Kidney capillary endothelial cell (primary cell): ENCODE measurements around the gene SH2D3A.
"Not testable (repeated sequence)": the region's sequence is repeated elsewhere in the genome, so short reads cannot be mapped to it uniquely, and the experiment has no call there.

ENCODE experiments used
- DNase-seq: peaks from one replicate; pipeline ENCODE4 v3.0.0-alpha.2; 2018; ENCODE audit warnings: low spot score

SH2D3A gene

DNA sequence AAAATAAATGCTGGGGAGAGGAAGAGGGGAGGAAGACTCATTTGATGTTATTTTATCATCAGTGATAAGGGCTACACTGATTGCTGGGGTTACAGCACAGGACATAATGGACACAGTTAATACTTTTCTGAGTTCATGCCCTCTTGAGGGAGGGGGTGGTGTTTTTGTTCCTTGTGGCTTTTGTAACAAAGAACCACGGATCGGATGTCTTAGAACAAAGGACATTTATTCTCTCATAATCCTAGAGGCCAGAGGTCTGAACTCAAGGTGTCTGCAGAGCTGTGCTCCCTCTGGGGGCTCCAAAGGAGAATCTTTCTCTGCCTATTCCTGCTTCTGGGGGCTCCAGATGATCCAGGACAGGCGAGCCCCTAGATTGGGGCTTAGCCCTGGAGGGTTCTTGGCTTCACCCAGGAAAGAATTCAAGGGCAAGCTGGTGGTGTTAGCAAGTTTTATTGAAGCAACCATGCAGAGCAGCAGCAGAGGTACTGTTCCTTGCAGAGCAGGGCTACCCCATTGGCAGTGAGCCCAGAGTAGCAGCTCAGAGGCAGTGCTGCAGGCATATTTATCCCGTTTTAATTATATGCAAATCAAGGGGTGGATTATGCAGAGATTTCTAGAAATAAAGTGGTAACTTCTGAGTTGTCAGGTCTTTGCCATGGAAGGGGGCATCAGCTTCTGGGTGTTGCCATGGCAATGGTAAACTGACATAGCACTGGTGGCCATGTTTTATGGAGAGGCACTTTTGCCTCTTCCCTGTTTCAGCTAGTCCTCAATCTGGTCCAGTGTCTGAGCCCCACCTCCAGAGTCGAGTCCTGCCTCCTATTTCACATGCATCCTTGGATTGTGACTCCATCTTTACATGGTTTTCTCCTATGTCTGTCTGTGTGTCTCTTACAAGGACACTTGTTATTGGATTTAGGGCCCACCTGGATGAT lies 23.2 kb upstream of the SH2D3A start:
- no peak for DNase-seq

GRCh38 chr19:6788896-6789295 lies 21.7 kb upstream of the SH2D3A start:
- DNase-seq, result no peak

- DNase-seq, result no peak
These were observed 20.2 kb upstream of the SH2D3A start for GRCh38 chr19:6787393-6787792.

DNA sequence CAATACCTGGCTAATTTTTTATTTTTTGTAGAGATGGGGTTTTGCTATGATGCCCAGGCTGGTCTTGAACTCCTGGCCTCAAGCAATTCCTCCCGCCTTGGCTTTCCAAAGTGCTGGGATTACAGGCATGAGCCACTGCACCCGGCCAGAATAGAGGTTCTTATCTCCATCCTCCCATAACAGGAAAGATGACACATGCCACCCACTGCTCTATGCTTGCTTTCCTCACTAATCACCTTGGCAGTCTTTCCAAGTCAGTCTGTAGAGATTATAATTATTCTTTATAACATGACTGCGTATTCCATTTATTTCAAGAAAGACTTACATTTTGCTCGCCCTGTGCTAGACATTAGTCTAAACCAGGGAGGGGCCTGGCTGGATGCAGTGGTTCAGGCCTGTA lies 12.0 kb upstream of the SH2D3A start:
- no peak for DNase-seq

DNA sequence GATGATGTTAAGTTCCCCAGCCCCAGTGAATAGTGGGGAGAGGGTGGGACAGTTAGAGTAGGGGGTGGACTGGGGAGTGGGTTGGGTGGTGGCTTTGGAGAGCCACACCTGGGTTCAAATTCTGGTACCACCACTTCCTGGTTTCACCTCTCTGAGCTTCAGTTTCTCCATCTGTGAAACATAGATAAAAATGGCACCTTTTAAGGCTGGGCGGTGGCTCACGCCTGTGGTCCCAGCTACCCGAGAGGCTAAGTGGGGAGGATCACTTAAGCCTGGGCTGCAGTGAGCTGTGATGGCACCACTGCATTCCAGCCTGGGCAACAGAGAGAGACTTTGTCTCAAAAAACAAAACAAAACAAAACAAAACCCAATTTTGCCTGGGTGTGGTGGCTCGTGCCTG lies 11.2 kb upstream of the SH2D3A start:
- no peak for DNase-seq

DNA sequence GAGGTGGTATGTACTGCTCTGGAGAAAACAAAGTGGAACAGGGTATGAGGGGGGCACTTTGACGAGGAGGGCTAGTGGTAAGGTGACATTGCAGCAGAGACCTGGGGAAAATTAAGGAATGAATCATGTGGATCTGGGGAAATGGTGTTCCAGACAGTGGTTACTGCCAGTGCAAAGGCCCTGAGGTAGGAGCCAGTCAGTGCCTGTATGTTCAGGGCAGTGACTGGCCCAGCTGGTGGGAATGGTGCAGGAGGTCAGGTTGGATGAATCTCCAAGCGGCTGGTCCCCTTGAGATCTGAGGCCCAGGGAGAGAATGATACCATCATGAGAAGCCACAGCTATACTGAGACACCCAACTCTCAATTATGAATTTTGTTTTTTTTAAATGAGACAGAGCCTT lies 10.2 kb upstream of the SH2D3A start:
- DNase-seq, result no peak

GRCh38 chr19:6776999-6777398 lies 9.8 kb upstream of the SH2D3A start:
- no peak for DNase-seq

DNA sequence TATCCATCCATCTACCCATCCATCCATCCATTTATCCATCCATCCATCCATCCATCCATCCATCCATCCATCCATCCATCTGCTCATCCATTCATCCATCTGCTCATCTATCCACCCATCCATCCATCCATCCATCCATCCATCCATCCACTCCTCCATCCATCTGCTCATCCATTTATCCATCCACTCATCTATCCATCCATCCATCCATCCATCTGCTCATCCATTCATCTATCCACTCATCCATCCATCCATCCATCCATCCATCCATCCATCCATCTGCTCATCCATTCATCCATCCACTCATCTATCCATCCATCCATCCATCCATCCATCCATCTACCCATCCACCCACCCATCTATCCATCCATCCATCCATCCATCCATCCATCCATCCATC lies 8.8 kb upstream of the SH2D3A start:
- DNase-seq, result not testable (repeated sequence)

DNA sequence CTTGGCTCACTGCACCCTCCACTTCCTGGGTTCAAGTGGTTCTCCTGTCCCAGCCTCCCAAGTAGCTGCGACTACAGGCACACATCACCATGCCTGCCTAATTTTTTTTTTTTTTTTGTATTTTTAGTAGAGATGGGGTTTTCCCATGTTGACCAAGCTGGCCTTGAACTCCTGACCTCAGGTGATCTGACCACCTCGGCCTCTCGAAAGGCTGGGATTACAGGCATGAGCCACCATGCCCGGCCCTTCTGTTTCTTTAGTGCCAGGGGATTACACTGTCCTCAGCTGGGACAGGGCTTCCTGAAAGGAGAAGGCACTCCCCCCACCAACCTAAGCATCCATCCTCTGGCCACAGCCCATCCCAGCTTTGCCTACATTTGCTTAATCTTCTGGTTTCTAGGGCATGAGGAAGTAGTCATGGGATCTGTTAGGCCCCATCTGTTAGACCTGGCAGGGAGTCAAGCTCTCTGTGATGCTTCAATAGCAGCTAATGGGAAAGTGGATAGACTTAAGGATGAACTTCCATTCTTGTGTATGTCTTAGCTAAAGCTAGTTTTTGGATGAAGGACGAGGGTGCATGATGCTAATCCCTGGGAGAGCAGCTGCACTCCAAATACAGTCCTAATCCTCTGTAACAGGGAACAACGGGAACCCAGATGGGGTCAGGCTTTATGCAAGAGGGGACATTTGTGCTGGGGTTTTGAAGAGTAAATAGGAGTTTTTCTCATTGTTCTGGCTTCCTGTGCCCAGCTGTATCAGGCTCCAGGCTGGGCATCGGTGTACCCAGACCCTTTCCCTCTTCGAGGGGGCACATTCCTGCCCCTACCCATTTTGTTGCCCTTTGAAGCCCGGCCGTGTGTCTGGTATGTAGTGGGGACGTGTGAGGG lies 7.8 kb upstream of the SH2D3A start:
- DNase-seq, result no peak

- no peak for DNase-seq
These were observed 6.2 kb upstream of the SH2D3A start for GRCh38 chr19:6773323-6773931.

DNA sequence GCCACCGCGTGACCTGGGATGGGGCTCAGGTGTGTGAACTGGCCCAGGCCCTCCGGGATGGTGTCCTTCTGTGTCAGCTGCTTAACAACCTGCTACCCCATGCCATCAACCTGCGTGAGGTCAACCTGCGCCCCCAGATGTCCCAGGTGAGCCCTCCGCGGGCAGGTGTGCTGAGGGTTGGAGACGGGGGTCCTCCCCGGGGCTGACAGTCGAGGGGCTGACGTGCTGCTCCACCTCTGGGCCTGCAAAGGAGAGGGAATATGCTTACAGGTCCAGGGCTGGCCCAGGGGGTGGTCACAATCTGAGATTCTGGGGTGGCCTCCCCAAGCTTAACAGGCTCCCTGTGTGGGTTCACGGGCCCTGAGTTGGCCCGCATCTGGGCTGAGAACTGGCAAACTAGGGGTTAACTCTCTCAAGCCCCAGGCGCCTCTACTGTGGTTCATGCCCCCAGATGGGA lies 5.7 kb upstream of the SH2D3A start:
- no peak for DNase-seq

DNA sequence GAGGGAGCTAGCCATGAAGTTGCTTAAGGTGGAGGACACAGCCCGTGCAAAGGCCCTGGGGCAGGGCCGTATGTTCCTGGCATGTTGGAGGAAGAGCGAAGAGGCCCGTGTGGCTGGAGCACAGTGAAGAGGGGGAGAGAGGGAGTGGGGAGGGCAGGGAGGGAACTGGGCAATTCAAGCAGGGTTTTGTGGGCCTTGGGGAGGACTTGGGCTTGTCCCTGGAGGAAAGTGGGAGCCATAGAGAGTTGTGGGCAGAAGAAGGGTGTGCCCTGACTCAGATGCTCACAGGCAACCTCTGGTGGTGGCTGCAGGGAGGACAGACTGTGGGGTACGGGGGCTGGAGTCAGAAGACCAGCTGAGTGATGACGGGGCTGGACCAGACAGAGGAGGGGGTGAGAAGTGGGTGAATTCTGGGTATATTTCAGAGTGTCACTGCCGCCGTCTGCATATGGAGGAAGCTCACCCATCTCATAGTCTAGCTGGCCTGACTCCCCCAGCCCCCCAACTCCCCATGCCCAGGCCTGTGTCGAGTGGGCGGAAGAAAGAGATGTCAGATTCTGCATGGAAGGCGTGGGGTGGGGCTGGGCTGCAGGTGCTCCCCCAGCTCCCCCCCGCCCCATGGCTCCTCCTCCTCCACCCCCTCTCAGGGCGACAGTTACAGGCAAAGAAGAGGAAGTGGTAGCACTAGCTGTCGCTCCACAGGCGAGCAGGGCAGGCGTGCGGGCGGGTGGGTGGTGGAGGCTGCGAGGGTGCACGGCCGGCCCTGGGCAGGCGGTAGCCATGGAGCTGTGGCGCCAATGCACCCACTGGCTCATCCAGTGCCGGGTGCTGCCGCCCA lies 5.0 kb upstream of the SH2D3A start, which contains the start of gene VAV1:
VAV1 (plus strand) TSS at position 681 of the 838 bp plus-strand sequence; CDS start at position 781, 100 bp downstream.
- DNase-seq, result no peak

- not testable (repeated sequence) for DNase-seq
These were observed 4.4 kb upstream of the SH2D3A start for GRCh38 chr19:6771648-6772027.

- peak; percentile 16 for DNase-seq
These were observed 1.9 kb upstream of the SH2D3A start for GRCh38 chr19:6769006-6769619.

- no peak for DNase-seq
These were observed 1.1 kb upstream of the SH2D3A start for GRCh38 chr19:6768236-6768785.

GRCh38 chr19:6767081-6767356 lies 216 bp downstream of the SH2D3A start:
- no peak for DNase-seq

DNA sequence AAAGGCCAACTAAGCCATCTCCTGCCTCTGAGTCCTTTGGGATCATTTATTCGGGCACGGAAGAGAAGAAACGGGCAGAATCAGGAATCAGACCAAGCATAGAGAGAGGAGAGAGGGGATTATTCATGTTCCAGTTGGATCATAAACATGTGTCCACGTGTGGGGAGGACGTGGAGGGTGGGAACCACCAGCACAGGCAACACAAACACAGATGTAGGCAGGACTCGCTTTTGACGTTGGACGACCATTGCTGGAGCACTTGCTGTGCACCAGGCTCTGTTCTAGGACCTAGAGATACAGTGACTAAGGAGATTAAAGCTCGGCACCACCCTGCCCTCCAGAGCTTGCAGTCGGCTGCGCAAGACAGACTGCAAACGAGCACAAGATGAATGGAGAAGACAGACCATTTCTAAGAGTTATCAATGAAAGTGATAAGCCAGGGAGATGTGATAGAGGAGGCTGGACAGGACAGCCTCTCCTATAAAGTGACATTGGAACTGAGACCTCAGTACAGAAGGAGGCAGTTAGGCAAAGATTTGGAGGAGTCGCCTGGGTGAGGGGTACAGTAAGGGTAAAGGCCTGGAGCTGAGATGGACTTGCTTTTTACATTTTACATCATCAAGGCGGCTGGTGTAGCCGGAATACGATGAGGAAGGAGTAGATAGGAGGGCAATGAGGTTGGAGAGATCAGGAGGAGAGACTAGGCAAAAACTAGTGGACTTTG lies 716 bp downstream of the SH2D3A start:
- DNase-seq, result no peak

DNA sequence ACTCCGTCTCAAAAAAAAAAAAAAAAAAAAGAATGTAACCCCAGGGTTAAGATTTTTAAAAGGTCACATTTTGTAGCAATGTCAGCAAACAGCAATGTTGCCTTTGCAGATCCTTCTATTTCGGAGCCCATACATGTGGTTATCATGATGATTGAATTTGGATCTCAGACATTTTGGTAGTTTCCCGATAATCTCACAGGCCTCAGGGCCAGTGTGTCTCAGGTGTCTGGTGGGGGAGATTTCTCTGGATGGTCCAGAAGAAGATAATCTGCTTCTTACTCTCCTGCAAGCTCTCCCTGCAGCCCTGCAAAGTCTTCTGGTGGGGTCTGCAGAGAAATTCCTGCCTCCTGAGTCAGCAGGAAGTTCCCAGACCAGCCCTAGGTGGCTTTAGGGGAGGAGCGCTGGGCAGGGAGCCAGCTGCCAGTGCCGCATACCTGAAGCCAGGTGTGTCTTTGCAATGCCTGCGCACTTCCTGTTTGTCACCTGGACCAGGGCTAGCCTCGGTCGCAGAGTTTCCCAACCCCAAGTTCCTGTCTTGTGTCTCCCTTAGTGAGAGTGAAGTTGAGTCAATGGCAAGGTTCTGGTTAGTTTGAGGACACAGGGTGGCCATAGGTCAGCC lies 1.4 kb downstream of the SH2D3A start:
- DNase-seq, result no peak

DNA sequence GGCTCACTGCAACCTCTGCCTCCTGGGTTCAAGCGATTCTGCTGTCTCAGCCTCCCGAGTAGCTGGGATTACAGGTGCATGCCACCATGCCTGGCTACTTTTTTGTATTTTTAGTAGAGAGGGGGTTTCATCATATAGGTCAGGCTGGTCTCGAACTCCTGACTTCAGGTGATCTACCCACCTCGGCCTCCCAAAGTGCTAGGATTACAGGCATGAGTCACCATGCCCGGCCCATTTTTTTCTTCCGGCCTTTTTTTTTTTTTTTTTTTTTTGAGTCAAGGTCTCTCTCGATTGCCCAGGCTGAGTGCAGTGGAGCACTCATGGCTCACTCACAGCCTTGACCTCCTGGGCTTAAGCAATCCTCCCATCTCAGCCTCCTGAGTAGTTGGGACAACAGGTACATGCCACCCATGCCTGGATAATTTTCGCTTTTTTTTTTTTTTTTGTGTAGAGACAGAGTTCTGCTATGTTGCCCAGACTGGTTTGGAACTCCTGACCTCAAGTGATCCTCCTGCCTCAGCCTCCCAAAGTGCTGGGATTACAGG lies 4.9 kb downstream of the SH2D3A start:
- not testable (repeated sequence) for DNase-seq
